ENCODE results near the gene DNAJA4.
"Not testable (repeated sequence)": the region's sequence is repeated elsewhere in the genome, so short reads cannot be mapped to it uniquely, and the experiment has no call there.

The DNAJA4 gene

DNA sequence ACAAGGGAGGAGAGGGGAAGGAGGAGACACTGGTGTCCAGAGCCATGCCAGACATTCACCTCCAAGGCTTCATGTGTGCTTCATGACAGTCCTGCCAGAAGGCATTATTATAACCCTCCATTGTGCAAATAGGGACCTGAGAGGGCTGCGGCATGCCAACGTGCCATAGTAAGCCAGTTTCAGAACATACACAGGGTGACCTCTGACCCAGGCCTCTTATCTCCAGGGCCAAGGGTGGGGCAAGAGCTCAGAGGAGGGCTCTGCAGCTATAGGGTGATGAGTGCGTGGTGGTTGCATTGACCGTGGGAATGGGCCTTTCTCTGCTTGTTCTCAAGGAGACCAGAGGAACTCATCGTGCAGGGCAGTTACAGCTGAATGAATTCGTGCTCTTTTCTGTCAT lies 20.3 kb upstream of the DNAJA4 start:
- DNase-seq (ENCODE audit: low read depth) = no peak

GRCh38 chr15:78244893-78245292 lies 19.5 kb upstream of the DNAJA4 start:
- DNase-seq (ENCODE audit: low read depth) = no peak

GRCh38 chr15:78245392-78245791 lies 19.0 kb upstream of the DNAJA4 start:
- not testable (repeated sequence) for DNase-seq (ENCODE audit: low read depth)

- DNase-seq (ENCODE audit: low read depth) = not testable (repeated sequence)
These were observed 18.3 kb upstream of the DNAJA4 start for GRCh38 chr15:78245976-78246620.

DNA sequence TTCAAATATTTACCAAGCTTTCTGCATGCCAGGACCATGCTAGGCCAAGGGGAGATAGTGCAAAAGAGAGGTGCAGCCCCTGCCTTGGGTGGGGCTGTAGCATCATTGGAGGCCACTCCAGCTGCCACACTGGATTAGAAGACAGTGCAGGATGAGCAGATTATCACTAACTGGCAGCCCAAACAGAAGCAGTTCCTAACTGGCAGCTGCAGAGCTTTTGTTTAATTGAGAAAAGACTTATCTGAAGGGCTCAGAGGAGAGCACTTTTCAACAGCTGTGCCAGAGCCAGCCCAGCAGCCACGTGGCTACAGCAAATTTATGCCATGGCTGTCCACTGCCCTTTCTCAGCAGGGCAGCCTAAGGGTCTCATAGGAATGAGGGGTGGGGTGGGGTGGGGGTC lies 16.5 kb upstream of the DNAJA4 start:
- no peak for DNase-seq (ENCODE audit: low read depth)

DNA sequence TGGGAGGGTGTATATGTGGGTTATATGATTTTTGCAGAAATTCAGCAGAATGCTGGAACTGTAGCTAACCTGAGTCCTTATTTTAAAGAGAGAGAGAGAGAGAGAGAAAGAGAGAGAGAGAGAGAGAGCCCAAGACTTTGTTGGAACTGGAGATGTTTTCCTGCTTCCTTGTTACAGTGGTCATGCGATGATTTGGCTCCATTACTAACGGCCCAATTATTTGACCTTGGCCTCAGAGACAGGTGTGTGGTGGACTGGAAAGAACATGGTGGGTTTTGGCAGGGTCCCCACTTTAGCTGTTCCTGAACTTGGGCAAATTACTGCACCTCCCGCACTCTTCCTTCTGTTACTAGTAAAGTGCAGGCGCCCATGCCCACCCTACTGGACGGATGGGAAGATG lies 15.2 kb upstream of the DNAJA4 start:
- no peak for DNase-seq (ENCODE audit: low read depth)

DNA sequence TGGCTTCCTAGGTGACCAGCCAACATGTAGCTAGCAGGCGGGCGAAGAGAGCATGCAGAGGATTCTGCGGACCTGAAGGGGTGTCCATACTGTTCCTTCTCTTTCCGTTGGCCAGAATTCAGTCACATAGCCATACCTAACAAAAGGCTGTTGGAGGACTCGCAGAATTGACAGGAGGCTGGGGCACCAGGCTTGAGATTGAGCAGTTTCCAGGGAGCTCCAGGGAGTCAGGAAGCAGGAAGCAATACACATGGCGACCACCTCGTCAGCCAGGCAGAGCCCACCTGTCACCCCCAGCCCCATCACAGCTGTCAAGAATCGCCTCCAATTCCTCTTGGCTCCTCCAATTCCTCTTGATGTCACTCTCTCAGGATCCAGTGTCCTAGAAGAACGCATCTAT lies 13.2 kb upstream of the DNAJA4 start:
- no peak for DNase-seq (ENCODE audit: low read depth)

DNA sequence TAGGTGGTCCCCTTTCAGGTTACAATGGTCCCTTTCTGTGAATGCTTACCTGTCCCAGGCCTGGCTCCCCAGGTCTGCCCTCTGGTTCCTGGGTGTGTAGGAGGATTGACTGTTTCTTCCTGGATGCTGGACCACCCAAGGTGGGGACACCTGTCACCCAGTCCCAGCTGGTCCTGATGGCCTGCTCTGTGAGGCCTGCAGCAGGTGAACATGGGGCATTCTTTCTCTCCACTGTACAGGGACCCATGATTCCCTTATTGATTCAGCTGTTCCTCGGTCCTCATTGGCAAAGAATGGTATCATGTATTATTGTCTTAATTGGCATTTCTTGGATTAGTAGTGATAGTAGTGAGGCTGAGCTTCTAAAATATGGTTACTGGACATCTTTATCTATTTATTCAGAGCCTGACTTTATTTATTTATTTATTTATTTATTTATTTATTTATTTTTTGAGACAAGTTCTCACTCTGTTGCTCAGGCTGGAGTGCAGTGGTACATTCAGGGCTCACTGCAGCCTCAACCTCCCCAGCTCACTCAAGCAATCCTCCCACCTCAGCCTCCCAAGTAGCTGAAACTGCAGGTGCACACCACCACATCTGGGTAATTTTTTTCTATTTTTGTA lies 8.8 kb upstream of the DNAJA4 start:
- no peak for DNase-seq (ENCODE audit: low read depth)

- no peak for DNase-seq (ENCODE audit: low read depth)
These were observed 8.3 kb upstream of the DNAJA4 start for GRCh38 chr15:78256044-78256437.

GRCh38 chr15:78257681-78258080 lies 6.7 kb upstream of the DNAJA4 start:
- DNase-seq (ENCODE audit: low read depth) = no peak

- no peak for DNase-seq (ENCODE audit: low read depth)
These were observed 5.1 kb upstream of the DNAJA4 start for GRCh38 chr15:78259232-78259631.

GRCh38 chr15:78260489-78260888 lies 3.9 kb upstream of the DNAJA4 start:
- DNase-seq (ENCODE audit: low read depth) = no peak

DNA sequence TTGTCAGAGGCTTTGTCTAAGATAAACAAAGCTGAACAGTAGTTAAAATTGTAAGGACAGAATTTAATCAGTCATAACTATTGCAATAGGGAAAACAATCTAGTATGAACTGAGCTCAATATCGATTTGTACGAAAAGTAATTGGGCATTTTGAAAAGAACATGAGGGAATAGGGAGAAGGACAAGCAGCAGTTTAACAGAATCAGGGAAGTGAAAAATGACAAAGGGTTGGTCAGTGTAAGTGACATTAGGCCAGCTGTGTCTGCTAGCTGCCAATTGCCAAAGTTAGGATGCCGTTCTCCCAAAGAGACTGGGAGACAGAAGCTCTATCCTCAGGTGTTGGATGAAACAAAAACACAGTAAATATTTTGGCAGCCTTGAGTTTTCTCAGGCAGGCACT lies 3.3 kb upstream of the DNAJA4 start:
- no peak for DNase-seq (ENCODE audit: low read depth)

GRCh38 chr15:78263351-78263781 lies 996 bp upstream of the DNAJA4 start:
- no peak for DNase-seq (ENCODE audit: low read depth)

DNA sequence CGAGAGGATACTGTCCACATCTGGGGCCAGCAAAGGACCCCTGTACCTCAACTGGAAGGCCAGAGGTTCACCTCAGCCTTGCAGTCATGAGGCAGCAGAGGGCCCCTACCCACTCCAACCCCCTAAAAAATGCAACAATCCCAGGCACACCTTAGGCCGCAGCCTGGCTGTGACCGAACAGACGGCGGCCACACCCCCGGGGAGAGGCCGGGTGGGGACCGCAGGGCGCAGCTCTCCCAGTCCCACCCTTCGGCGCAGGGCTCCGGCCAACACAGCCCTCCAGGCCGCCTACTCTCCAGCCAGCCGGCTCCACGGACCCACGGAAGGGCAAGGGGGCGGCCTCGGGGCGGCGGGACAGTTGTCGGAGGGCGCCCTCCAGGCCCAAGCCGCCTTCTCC lies 457 bp upstream of the DNAJA4 start:
- DNase-seq (ENCODE audit: low read depth) = no peak

DNA sequence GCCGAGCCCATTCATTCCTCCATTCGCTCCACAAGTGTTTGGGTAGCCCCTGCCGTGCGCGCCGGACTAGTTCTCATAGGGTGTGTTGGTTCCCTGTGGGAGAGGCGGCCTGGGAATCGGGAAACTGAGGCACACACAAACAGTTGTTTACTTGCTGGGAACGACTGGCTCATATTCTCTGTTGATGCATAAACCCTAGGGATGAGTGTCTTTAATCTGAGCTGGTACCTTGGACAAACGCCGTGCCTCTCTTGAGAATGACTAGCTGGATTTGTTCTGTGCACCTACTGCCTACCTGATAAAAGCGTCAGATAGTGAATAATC lies 737 bp downstream of the DNAJA4 start:
- no peak for DNase-seq (ENCODE audit: low read depth)

DNA sequence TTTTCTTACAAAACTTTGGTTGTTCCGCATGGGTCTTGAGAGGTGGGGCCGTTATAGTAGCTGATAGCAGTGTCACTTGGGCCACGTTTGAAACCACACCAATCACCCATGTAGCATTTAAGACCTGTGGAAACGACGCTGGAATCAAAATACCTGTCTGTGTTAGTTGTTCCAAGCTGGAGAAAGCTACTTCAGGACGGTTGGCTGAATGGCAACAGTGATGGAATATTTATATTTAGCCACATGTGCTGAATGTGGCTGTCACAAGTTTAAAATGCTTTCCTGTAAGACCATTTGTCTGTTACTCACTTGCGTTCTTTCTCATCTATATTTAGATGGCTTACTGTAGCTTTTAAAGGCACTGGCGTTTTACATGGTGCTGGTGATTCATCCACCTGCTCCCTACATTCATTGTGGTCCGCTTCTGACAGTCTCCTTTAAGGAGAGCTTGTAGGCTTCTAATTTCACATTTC lies 1.4 kb downstream of the DNAJA4 start:
- no peak for DNase-seq (ENCODE audit: low read depth)

DNA sequence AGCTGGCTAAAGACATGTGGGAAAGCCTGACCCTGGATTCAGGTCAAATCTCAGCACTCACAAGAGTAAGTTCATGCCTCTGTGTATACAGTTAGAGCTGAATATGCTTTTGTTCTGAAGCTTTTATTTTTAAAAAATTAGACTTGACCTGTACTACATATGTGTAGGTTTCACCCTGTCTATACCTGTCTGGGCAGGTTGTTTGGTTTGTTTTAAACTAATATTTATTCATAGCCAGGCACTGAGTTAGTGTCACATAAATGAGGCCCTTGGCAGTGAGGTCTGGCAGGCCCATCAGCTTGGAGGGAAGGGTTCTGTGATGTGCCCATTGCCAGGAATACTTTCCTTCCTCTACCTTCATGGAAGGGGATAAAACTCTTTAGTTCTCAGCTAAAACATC lies 1.9 kb downstream of the DNAJA4 start:
- DNase-seq (ENCODE audit: low read depth) = no peak

DNA sequence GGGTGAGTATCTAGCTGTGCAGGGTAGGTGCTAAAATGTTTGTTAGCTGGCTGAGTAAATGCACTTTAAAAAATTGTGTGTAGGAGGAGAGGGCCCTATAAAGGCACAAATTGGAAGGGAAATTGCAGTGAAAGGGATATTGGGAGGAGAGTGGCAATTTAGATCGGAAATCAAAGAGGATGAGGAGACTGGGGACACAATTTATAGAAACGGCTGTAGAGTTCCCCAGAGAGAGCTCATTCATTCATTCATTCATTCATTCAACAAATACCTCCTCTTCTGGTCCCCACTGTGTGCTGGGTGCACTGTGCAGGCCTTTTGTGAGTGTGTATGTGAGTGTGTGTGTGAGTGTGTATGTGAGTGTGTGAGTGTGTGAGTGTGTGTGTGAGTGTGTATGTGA lies 2.4 kb downstream of the DNAJA4 start:
- no peak for DNase-seq (ENCODE audit: low read depth)

DNA sequence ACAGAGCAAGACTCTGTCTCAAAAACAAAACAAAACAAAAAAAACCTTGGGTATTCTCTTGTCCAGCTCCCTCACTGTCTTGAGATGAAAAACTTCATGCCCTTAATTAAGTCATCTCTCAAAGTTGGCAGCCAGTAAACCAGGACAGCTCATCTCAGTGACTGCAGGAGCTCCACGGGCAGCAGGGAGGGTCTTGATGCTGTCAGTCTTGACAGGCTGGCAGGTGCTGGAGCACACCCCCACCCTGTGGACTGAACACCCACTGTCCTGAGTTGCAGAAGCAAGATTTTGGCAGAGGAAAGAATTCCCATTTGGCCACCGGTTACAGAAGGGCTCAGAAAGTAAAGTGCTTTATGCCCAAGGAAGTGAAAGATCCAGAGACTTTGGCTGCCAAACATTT lies 8.0 kb downstream of the DNAJA4 start:
- DNase-seq (ENCODE audit: low read depth) = no peak

- no peak for DNase-seq (ENCODE audit: low read depth)
These were observed 8.4 kb downstream of the DNAJA4 start for GRCh38 chr15:78272776-78273175.

DNA sequence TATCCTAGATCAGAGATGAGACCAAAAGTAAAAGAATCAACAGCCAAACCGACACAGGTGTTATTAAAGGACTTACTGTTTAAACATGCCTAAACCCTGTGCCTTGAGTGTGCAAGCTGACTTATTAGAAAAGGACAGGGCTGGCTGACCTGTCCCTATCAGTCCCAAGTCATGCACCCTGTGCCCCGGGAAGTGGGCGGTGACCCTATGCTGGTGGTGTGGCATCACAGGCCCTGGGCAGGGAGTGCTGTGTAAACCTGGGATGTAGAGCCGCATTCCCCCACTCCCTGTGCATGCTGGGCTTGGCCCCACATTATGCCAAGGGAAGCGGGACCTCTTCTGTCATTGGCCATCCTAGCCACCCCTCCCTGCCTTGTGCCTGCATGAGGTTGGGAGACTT lies 10.6 kb downstream of the DNAJA4 start:
- no peak for DNase-seq (ENCODE audit: low read depth)

- DNase-seq (ENCODE audit: low read depth) = no peak
These were observed 11.9 kb downstream of the DNAJA4 start for GRCh38 chr15:78276064-78276943.
